Lower lobe of right lung (tissue), 2 donors: ENCODE results near the gene BOK. TPM values are rescaled to one million over a fixed set of nuclear protein-coding genes. Genes with fewer than 3 reads are reported as not detected.
"Not testable (repeated sequence)": the region's sequence is repeated elsewhere in the genome, so short reads cannot be mapped to it uniquely, and the experiment has no call there.

Experiments used
- ATAC-seq, 2 donors: fragments of 200-7000 bp; cut with Tn5 transposase; one replicate each; pipeline ENCODE4 v1.9.1; 2020 to 2022; ENCODE audit warnings: mild to moderate bottlenecking in 2 of 2, moderate library complexity in 2 of 2
- DNase-seq: peaks from one replicate; pipeline ENCODE4 v3.0.0-alpha.2; 2020
- H3K27ac ChIP-seq: fragments of 200-600 bp; one replicate; pipeline ENCODE4 v1.8.0; 2022
- H3K27me3 ChIP-seq: fragments of 200-600 bp; one replicate; pipeline ENCODE4 v1.8.0; 2022; ENCODE audit warnings: low read depth
- H3K36me3 ChIP-seq: fragments of 200-600 bp; one replicate; pipeline ENCODE4 v1.8.0; 2022; ENCODE audit warnings: mild to moderate bottlenecking
- H3K4me1 ChIP-seq: fragments of 200-600 bp; one replicate; pipeline ENCODE4 v1.8.0; 2022
- H3K4me3 ChIP-seq: fragments of 200-600 bp; one replicate; pipeline ENCODE4 v1.8.0; 2022; ENCODE audit warnings: mild to moderate bottlenecking
- H3K9me3 ChIP-seq: fragments of 200-600 bp; one replicate; pipeline ENCODE4 v1.8.0; 2022
- CTCF ChIP-seq: fragments of 200-600 bp; IDR thresholded peaks from one replicate; pipeline ENCODE4 v1.8.0; 2022; ENCODE audit warnings: antibody characterized with exemption, mild to moderate bottlenecking
- intact Hi-C: fragments of 100-400 bp; cut with DNase I; formaldehyde crosslinking; loops from one replicate; pipeline ENCODE4 v1.11.0; 2022
- total RNA-seq: library from RNA; stranded (reverse); fragmentation: NEBNext Ultra II Directional; extraction: Animal tissue kit (Norgen Biotek cat#: 25700); gene quantifications from one replicate; pipeline ENCODE4 v1.2.1, GENCODE V29; 2021
- donor health status: DM: no; HTN: yes; CAD: no; lungs with severe emphysema.

The BOK gene
- total RNA-seq, 1 donor from 2014 or later, result 44.2 TPM

- Histone ChIP-seq H3K27ac (no peak overlapping the region), H3K4me3 (no peak overlapping the region), H3K4me1 (no peaks in the 10 kb centered on the region), H3K36me3 (peaks cover 36% of the 10 kb centered on the region), H3K9me3 (peaks cover 23% of the 10 kb centered on the region), H3K27me3 (no peaks in the 10 kb centered on the region)
- ATAC-seq, result no peak
- TF ChIP-seq CTCF, result no peak
- DNase-seq, result peak; percentile 36
- intact Hi-C loops, result no loop called here
These were observed 25.9 kb downstream of the BOK start for GRCh38 chr2:241584436-241584835.

GRCh38 chr2:241586564-241587264 lies 28.2 kb downstream of the BOK start:
- Histone ChIP-seq H3K4me3 (no peak overlapping the region), H3K27ac (no peak overlapping the region), H3K4me1 (no peaks in the 10 kb centered on the region), H3K27me3 (no peaks in the 10 kb centered on the region), H3K36me3 (peaks cover 35% of the 10 kb centered on the region), H3K9me3 (peaks cover 23% of the 10 kb centered on the region)
- no peak for ATAC-seq
- DNase-seq, result no peak
- no peak for TF ChIP-seq CTCF
- intact Hi-C loops, result no loop called here

DNA sequence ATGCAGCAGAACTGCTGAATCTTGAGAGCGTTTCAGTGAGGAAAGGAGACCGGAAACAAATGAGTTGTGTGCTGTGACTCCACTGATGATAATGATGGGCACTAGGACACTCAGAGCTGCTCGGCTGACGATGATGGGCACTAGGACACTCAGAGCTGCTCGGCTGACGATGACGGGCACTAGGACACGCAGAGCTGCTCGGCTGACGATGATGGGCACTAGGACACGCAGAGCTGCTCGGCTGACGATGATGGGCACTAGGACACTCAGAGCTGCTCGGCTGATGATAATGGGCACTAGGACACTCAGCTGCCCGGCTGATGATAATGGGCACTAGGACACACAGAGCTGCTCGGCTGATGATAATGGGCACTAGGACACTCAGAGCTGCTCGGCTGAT lies 31.3 kb downstream of the BOK start:
- H3K27me3 ChIP-seq, H3K4me1 ChIP-seq, H3K27ac ChIP-seq, H3K4me3 ChIP-seq, DNase-seq, ATAC-seq, intact Hi-C loops: not testable (repeated sequence)
- Histone ChIP-seq H3K9me3 (peaks cover 23% of the 10 kb centered on the region), H3K36me3 (peaks cover 33% of the 10 kb centered on the region)

DNA sequence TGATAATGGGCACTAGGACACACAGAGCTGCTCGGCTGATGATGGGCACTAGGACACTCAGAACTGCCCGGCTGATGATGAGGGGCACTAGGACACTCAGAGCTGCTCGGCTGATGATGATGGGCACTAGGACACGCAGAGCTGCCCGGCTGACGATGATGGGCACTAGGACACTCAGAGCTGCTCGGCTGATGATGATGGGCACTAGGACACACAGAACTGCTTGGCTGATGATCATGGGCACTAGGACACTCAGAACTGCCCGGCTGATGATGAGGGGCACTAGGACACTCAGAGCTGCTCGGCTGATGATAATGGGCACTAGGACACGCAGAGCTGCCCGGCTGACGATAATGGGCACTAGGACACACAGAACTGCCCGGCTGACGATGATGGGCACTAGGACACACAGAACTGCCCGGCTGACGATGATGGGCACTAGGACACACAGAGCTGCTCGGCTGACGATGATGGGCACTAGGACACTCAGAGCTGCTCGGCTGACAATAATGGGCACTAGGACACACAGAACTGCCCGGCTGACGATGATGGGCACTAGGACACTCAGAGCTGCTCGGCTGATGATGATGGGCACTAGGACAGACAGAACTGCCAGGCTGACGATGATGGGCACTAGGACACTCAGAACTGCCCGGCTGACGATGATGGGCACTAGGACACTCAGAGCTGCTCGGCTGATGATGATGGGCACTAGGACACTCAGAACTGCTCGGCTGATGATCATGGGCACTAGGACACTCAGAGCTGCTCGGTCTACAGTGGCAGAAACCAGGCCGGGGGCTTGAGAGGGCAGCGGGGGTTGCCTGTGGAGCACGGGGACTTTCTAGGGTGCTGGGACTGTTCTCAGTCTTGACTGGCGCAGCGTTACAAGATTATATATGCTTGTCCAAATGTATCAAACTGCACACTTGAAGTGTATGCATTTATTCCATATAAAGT lies 32.2 kb downstream of the BOK start:
- H3K4me1 ChIP-seq, H3K27me3 ChIP-seq, H3K27ac ChIP-seq, DNase-seq, H3K4me3 ChIP-seq, ATAC-seq, intact Hi-C loops: not testable (repeated sequence)
- Histone ChIP-seq H3K9me3 (peaks cover 19% of the 10 kb centered on the region), H3K36me3 (peaks cover 37% of the 10 kb centered on the region)

GRCh38 chr2:241592126-241592845 lies 33.7 kb downstream of the BOK start:
- no peaks in the 10 kb centered on the region for H3K4me1 ChIP-seq
- H3K4me3 ChIP-seq, result no peak overlapping the region
- no peak for DNase-seq
- peaks cover 4% of the 10 kb centered on the region for H3K9me3 ChIP-seq
- peak; percentile 11 to 23 for ATAC-seq
- TF ChIP-seq CTCF, result no peak
- H3K27me3 ChIP-seq, result no peaks in the 10 kb centered on the region
- H3K27ac ChIP-seq, result no peak overlapping the region
- intact Hi-C loops, result no loop called here
- peaks cover 49% of the 10 kb centered on the region for H3K36me3 ChIP-seq

DNA sequence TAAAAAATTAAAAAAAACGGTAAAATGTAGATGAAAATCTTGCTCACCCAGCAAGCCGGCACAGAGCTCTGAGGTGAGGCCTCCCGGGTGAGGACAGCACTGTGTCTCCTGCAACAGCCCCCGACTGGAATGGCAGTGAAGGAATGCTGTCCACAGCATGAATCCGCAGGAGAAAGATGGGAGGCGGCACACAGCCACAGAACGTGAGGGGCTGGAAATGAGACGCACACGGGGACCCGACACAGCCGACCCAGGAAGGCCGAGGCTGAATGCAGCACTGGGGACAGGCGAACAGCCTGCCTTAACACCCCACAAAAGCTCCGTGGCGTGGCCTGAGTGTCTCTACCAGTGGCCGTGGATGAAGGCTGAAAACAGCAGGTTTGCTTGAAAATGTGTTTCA lies 34.7 kb downstream of the BOK start:
- H3K9me3 ChIP-seq, result no peaks in the 10 kb centered on the region
- no peak overlapping the region for H3K27ac ChIP-seq
- TF ChIP-seq CTCF, result no peak
- H3K27me3 ChIP-seq, result no peaks in the 10 kb centered on the region
- no peak for ATAC-seq
- intact Hi-C loops, result no loop called here
- DNase-seq, result no peak
- no peak overlapping the region for H3K4me3 ChIP-seq
- H3K4me1 ChIP-seq, result no peaks in the 10 kb centered on the region
- peaks cover 59% of the 10 kb centered on the region for H3K36me3 ChIP-seq
